A549 treated with AZD9567 at 1 μM for 4 hours (cell line): ENCODE measurements around the gene MTO1. TPM values are rescaled to one million over a fixed set of nuclear protein-coding genes. Genes with fewer than 3 reads are reported as not detected.

Source experiments
- total RNA-seq: library from RNA; stranded (reverse); fragments of 200-300 nt; extraction: Qiagen RNA extraction; gene quantifications from 5 replicates; pipeline ENCODE4 v1.2.3, GENCODE V29; 2022; ENCODE audit not compliant: insufficient read depth

Gene MTO1, protein sequence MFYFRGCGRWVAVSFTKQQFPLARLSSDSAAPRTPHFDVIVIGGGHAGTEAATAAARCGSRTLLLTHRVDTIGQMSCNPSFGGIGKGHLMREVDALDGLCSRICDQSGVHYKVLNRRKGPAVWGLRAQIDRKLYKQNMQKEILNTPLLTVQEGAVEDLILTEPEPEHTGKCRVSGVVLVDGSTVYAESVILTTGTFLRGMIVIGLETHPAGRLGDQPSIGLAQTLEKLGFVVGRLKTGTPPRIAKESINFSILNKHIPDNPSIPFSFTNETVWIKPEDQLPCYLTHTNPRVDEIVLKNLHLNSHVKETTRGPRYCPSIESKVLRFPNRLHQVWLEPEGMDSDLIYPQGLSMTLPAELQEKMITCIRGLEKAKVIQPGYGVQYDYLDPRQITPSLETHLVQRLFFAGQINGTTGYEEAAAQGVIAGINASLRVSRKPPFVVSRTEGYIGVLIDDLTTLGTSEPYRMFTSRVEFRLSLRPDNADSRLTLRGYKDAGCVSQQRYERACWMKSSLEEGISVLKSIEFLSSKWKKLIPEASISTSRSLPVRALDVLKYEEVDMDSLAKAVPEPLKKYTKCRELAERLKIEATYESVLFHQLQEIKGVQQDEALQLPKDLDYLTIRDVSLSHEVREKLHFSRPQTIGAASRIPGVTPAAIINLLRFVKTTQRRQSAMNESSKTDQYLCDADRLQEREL
- total RNA-seq: 9.0 to 12.5 TPM (median 9.8 TPM) in 5 replicates

DNA sequence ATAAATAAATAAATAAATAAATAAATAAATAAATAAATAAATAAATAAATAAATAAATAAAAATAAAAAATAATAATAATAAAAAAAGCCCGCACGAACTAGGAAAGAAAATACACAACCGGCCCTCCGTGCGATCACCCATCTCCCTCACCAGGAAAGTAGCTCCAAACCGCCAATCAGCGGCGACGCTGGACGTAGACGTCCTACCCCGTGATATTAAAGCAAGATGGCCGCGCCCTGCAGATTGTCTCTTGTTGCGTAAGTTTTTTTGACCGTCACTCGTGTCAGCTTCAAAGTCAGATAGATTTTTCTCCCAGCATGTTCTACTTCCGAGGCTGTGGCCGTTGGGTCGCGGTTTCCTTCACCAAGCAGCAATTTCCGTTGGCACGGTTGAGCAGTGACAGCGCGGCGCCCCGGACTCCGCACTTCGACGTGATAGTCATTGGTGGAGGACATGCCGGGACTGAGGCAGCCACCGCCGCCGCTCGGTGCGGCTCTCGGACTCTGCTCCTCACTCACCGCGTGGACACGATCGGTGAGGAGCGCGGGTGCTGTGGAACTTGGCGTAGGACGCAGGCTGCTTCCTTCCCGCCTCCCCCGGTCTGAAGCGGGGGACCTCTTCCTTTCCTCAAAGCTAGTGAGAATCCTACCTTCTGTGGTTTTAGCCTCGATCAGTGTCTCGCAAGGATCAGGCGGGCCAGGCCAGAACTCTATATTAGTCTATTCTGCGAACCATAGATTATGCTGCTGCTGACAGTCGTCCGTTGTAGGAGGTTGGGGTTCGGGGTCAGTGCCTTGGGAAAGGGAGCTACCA lies at the start of gene MTO1:
Gene MTO1, plus strand, starts transcription at position 201 of the 814 bp plus-strand sequence. Its CDS starts 118 bp downstream, at position 319.

DNA sequence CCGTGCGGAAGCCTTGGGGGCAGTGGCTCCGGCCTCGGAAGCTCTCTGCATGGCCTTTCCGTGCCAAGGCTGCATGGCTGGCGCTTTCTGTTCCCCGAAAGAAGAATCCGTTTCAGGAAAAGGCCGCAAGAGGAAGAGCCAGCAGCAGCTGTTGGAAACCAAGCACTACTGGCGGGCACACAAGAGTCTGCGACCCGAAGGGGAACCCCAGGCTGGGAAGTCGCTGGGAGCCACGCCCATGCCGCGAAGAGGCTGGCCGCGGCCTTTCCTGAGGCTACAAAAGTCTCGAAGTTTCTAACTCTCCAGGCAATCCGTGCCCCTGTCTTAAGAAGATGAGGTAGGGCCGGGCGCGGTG lies 9.5 kb upstream of the MTO1 start, which contains the start of gene CGAS:
Gene CGAS, minus strand, starts transcription at position 191 of the 355 bp plus-strand sequence. Its CDS starts 116 bp downstream, at position 75.

GRCh38 chr6:73520688-73521350 lies 59.3 kb downstream of the MTO1 start, which contains the start of gene EEF1A1:
Gene EEF1A1 (minus strand): TSS chr6:73521032. CDS start chr6:73520026, 1,006 bp downstream.

Other genes starting within 250 kb of the MTO1 start
- gene KHDC1L, start 236.2 kb upstream of the MTO1 start, total RNA-seq: 0.38 to 0.52 TPM (median 0.38 TPM) in 4 of 5 replicates, not detected in the other
- 3.5 to 4.1 TPM (median 3.7 TPM) in 5 replicates for gene KHDC1, start 198.5 kb upstream of the MTO1 start, total RNA-seq
- not detected in 5 replicates for gene DPPA5, start 107.5 kb upstream of the MTO1 start, total RNA-seq
- not detected in 5 replicates for gene KHDC3L, start 99.1 kb upstream of the MTO1 start, total RNA-seq
- gene OOEP, start 91.8 kb upstream of the MTO1 start, total RNA-seq: not detected in 5 replicates
- not detected in 5 replicates for gene DDX43, start 66.9 kb upstream of the MTO1 start, total RNA-seq
- gene CGAS, start 9.4 kb upstream of the MTO1 start, total RNA-seq: 3.6 to 4.6 TPM (median 4.2 TPM) in 5 replicates
- gene EEF1A1, start 59.3 kb downstream of the MTO1 start, total RNA-seq: 7,488 to 8,100 TPM (median 7,636 TPM) in 5 replicates
- gene SLC17A5, start 192.3 kb downstream of the MTO1 start, total RNA-seq: 11.3 to 15.6 TPM (median 13.1 TPM) in 5 replicates
- gene CD109, start 234.5 kb downstream of the MTO1 start, total RNA-seq: 36.6 to 64.8 TPM (median 57.3 TPM) in 5 replicates